M059J (cell line): ENCODE results near the gene BAIAP2. TPM values are rescaled to one million over a fixed set of nuclear protein-coding genes. Genes with fewer than 3 reads are reported as not detected.

ENCODE experiments used
- DNase-seq: peaks from one replicate; pipeline ENCODE4 v3.0.0-alpha.2; 2012; ENCODE audit warnings: low read depth
- total RNA-seq: library from RNA; depleted of rRNA; stranded (reverse); fragments of >200 nt; shearing (Covaris generic); gene quantifications from 2 replicates; pipeline ENCODE4 v1.2.3, GENCODE V29; 2014

The BAIAP2 gene
- total RNA-seq, 1 experiment from 2014 or later, result 21.8 TPM

DNA sequence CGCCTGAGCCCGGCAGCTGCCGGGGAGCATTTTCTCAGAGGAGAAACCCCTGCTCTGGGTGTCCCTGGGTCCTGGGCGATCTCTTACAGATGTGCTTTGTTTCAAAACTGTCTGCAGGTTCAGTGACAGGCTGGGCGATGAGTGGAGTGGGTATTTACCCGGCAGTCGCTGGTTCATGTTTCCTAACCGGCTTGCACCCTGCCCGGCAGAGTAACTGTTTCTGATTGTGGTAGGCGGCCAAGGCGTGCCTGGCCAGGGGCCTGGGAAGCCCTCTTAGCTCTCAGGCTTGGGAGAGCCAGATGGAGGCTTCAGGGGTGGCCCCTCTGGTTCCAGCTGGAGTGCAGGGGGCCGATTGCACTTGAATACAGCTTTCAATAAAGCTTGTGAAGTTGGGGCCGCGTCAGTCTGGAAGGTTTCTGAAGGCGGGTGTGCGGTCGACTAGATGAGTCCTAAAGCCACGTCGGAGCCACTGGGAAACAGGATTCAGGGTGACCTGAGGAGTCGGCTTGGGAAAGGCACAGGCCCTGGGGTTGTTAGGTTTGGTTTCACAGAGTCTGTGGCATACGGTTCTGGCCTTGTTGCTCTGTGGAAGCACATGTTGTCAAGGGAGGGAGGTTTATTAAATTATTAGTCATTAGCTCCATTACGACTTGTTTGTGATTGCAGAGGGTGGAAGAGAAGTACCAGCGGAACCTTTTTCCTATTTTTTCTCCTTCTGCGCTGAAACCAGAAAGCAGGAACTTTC lies 1.4 kb downstream of the BAIAP2 start:
- no peak for DNase-seq

DNA sequence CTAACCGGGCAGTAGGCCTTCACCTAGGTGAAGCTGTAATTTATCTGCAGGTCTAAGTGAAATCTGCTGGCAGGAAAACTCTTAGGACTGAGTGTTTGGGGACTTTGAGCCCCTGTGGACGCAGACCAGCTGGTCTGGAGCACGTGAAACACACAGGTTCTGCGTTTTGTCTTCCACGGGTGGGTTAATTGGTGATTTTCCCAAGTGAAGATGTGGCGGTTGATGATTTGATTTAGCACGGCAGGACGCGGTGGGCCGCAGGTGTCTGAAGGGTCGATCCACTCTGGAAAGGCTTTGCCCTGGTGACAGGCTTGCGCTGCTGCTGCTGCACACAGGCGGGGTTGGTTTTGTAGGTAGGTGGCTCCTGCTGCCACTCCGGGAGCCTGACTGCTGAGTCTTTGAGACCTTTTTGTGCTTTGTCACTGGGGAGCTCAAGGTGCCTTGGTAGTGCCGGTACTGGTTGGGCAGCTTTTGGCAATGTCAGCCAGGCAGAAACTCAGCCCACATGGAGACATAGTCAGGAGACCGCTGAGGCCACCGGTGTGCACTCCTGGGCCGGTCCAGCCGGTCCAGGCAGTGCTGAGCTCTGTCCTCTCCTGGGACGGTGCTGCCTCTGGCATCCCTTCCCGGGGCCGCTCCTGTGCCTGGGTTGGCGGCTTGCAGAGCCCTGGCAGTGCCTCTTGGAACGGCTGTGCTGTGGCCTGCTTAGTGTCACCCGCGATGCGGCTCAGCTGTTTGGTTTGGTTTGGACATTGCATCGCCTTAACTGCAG lies 2.3 kb downstream of the BAIAP2 start:
- DNase-seq, result no peak

DNA sequence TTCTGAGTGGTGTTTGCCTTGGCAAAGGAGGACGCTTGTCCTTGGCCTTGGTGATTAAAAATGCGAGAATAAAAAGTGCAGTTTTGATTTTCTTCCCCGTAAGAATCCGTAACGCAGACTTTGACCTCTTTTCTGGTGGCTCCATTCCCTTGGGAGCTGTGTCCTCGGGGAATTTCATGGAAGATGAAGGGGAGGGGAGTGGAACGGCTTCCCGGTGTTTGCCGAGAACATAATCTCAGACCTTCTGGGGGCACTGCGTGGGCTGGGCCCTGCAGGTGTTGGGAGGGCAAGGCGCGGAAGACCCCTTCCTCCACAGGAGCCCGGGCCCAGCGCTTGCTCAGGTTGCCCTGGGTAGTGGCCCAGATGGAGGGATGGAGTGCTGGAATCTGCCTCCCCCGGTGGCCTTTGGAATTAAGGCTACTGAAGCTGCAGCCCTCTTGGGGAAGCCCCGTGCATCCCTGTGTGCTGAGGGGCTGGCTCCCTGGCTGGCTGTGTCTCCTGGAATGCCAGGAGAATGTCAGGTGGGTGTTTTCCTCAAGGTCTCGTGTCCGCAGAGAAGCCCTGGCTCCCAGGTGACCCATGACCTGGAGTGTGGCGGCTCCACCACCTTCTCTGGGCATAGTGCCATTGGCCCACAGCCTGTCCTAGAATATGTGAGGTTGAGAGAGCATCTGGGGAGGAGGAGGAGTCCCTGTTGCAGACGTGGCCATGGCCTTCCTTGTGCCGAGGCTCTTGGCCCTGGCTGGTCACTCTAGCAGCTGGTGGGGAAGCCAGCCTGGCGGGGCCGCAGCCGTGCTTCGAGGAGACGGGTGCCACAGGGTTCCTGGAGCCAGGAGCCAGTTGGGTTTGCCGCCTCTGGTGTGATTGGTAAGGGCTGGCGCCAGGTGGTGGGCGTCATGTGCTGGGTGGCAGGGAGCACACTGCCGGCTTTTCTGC lies 3.1 kb downstream of the BAIAP2 start:
- DNase-seq, result peak; percentile 53

DNA sequence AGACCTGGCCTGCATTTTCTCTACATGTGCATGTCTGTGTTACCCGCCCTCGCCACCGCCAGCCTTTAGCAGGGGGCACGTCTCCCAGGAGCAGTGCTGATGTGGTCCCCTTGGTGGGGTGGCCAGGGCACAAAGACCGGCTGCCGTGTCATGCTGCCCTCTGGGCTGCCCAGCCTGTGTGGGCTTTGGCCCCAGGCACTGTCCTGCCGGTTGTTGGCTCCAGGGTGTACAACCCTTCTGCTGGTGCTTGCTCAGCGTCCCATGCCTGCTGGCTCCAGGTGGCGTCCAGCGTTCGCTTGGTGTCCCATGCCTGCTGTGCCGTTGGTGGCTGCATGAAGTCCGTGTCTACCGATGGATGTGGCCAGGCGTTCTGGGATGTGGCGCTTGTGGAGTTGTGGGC lies 4.1 kb downstream of the BAIAP2 start:
- DNase-seq, result no peak

DNA sequence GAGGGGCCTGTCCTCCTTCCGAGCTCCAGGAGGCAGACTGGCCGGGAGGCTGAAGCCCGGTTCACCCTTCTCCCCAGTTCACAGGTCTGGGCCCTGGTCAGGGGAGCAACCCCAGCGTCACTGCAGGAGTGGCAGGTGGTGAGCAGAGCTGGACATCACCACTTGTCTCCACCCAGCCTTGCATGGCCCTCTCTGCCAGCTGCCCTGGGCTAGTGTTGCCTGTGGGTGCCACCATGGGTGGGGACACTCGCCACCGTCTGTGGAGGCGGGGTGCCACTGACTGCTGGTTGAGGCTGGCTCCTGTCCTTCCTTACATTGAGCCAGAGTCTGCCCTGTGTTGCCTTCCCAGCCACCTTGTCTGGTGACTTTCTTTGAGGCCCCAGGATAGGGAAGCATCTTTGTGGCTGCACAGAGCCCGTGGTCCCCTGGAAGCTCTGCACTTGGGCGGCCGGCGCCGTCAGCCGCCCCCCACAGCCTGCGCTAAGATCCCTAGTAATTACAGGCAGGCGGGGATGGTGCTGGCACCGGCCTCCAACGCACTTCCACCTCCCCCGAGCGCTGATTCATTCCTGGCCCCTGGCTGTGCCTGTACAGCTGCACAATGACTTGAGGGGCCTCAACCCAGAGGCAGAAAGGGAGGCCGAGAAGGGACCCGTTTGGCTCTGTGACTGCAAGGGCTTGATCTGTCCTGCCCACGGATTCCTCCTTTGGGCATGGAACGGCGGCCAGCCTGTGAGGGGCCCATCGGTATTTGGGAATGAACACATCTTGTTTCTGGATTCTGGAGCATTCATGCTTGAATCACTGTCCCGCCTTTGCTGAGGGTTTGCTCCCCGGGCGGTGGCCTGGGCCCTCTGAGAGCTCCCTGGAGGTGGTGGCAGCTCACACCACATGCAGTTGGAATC lies 5.2 kb downstream of the BAIAP2 start:
- DNase-seq, result peak; percentile 68

DNA sequence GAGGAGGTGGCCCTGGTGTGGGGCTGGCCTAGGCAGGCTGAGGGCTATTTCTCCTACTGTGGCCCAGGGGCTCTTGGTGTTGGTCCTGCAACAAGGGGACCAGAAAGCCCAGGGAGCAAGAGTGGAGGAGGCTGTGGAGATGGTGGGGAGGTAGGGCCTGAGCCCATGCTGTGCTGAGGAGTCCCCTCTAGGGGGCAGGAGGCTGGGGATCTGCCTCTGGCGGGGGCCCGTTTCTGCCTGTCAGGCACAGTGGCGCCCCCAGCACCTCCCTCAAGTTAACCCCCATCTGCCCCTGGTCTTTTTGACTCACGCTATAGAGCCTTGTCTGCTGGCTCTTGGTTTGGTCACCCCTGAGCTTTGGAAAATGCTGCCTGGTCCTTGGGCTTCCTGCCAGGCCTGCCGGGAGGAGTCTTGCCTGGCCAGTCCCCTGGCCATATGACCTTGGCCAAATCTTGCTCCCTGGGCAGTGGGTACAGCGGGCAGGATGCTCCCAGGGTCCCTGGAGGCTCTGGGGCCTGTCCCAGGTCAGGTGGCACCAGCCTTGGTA lies 5.9 kb downstream of the BAIAP2 start:
- DNase-seq, result peak; percentile 44

DNA sequence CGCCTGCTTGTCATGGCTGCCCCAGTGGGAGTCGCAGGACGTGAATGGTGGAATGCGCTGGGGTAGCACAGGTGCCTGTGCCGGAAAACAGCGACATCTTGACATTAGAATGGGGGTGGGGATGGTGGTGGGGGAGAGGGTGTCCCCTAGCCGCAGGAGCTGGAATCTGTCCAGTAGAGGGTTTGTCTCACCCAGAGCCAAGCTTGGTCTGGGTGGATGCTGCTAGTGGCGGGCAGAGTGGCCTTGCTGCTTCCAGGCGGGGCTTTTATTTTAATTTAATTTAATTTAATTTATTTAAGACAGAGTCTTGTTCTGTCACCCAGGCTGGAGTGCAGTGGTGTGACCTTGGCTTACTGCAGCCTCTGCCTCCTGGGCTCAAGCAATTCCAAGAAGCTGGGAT lies 7.7 kb downstream of the BAIAP2 start:
- DNase-seq, result no peak

DNA sequence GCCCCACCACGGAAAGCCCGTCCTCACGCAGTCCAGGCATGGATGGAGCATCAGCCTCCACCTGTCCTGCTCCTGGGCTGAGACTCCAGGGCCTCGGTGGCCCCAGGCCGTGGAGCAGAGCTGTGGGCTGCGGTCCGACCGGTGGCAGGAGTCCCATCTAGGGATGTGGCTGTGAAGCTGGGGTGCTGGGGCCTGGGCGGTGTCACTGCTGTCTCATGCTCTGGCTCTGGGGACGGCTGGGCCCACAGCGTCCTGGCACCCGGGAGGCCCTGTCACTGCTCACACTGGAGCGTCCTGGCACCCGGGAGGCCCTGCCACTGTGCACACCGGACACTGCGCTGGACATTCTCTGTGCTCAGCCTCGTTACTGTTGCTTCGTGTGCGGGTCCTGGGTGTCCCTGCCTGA lies 8.4 kb downstream of the BAIAP2 start:
- DNase-seq, result no peak

DNA sequence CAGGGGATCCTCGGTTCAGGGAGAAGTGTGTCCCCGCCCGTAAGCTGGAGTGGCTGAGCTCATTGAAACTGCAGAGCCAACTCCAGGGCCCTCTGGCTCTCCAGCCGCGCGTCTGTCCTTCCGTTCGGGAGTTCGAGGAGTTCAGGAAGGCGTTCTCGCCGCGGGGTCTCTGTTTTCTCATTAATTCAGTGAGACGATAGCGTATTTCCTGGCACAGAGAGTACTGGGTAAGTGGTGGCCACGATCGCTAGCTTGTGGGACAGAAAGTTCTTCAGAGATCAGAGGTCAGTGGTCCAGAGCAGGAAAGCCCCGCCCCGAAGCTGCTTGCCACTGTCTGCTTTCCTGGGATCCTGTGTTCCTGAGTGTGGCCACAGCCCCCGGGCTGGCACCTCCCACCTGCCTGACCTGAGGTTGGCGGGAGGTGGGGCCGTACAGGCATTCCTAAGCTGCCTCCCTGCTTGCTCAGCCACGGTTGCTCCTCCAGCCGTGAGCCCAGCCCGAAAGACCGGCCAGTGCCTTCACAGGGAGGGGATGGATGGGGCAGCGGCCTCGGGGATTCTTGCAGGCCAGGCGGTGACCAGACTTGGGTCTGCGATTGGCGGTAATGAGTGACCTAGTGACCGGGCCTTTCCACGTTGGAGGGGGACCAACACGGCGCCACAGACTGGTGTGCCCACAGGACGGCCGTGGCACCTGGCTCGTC lies 8.9 kb downstream of the BAIAP2 start:
- peak; percentile 85 for DNase-seq

DNA sequence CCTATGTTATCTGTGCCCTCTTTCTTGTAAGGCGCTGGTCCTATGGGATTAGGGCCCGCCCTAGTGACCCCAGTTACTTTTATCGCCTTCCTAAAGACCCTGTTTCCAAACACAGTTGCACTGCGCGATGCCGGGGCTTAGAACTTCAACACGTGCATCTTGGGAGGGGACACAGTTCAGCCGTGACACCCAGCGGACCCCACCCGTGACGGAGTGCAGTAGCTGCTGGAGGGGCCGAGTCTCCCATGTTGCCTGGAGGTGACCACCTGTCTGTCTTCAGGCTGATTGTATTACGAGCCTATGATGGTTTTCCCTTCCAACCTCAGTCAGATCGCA lies 9.4 kb downstream of the BAIAP2 start:
- DNase-seq, result no peak

DNA sequence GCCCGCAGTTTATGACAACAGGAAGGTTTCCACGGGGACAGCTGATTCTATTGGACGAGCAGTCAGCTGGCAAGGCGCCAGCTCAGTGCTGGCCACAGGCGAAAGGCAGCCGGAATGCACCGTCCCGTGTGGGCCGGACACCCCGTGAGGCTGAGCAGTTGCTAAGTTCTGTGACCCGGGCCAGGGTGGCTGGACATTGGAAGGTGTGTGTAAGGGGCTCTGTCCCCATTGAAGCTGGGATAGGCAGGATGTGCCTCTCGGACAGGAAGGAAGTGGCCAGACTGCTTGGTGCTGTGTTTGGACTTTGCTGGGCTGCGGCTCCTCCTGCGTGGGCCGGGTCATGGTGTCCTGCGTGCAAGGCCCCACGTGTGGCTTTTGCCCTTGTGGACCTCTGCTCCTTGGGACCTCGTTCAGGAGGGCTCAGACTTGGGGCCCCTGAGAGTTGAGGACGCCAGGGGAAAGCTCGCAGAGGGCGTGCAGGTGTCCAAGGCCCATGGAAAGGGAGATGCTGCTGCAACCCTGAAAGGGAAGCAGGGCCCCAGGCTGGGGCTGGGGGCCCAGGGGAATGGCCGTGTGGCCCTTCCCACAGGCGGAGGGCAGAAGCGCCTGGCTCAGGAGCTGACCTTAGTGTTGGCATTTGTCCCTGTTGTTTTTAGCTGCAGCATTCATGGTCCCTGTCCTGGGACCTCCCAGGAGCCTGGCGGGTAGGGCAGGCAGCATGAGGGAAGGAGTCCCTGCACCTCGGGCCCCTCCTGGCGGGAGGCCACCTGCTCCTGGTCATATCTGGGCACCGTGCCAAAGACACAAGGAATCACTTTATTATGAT lies 10.0 kb downstream of the BAIAP2 start:
- DNase-seq, result peak; percentile 81

DNA sequence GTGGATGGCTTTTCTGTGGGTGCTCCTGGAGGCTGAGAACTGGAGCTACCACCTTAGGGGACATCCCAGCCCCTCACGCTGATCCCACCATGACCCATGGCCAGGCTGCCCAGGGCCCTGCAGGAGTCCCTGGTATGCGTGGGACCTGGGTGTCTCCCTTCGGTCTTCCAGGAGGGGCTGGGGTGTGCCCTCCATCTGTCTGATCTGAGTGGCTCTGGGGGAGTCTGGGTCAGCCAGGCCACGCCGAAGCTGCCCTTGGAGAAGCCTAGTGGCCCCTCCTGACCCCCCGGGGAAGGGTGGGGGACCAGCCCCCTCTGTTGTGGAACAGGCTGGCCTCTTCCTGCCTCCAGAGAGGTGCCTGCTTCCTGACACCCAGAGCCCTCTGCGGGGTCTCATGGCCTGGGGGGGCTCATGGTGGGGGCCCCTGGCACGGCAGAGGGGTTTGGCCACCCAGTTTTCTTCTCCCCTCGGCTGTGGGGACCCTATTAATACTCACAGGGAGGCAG lies 10.7 kb downstream of the BAIAP2 start:
- DNase-seq, result no peak

DNA sequence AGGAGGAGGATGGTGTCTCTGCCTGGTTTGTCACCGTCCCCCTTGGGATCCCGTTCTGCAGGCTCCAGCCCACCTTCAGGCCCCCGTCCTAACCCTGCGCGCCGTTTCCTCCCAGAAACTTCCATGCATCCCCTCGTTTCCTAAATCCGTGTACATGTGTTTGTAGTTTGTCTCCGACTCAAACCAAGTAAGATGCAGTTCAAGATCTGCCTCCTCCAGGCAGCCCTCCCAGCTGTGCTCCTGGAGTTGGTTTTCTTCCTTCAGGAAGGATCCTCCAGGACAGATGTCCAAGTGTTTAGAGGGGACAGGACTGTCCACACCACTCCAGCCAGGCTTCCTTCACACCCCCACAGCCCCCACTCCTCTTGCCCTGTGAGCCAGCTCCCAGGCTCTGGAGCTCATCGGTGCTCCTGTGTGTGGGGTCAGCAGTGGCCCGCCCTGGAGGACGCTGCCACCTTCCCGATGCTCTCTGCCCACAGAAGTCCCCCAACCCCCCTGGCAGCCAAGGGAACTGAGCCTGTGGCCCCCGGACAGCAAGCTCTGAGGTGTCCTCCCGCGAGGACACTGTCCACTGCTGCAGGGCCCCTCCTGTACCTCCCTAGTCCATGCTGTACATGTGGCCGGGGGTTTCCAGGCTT lies 11.3 kb downstream of the BAIAP2 start:
- DNase-seq, result no peak

DNA sequence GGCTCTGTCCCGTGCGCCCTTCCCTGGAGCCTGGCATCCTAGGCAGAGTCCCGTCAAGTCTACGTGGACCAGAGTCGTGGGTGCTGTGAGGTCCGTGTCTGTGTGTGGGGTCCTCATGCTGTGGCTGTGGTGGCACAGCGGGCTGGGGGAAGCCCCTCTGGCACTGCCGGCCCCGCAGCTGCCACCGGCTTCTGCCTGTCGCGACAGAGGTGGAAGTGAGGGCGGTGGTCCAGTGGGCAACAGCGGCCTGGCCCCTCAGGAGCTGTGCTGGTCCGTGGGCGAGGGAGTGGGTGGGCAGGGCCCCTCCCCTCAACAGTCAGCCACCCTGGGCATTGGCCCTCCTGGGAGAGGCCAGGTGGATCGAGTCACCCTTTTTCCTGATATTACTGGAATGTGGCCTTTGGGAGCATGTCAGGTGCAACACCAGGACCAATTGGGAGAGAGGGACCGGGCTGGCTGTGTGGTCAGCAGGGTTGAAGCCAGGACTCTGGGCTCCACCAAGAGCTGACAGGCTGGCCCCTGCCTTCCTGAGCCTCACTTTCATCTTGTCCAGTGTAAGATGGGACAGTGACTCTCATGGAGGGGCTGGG lies 11.9 kb downstream of the BAIAP2 start:
- DNase-seq, result no peak

DNA sequence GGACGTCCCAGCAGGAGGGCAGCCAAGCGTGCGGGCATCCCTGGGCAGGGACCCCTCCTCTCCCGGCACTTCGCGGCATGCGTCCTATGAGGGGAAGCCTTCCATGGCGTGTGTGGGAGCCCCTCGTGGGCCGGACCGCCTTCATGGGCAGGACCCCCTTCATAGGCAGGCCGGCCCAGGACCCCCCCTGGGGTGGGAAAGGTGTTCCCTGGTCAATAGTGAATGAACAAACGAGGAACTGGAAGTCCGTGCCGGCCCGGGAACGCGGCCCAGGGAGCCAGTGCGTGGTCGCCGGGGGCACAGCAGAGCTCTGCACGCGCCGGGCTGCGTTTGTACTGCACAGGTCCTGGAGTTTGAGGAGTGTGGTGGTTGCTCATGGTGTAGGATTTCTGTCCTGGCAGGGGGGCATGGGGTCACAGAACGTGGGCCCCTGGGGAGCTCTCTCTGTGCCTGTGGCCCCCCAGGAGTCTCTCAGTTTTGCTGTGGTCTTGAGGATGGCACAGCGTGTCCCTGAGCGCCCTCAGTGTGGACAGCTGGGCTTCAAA lies 13.9 kb downstream of the BAIAP2 start:
- DNase-seq, result no peak

DNA sequence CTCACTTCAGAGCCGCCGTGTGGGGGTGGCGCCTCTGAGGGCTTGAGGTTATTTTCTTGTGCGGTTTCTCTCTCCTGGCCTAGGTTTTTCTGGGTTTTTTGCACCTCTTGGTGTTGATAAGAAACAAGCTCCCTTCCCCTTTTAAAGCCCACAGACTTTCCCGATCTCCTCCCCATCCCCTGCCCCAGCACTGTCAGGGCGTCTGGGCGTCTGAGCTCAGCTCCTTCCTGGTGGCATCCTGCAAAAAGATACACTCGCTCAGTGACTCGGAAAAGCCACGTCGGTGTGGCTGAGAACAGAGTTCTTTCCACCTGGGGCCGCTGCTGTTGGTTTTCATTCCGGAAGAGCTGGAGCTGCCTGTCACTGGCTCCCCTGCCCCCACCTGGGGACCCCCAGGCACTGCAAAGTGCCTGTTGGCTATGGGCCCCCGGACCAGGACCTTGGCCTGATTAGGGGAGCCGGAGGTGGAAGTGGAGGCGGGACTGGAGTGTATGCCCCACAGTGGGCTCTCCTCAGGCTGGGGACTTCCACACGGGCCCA lies 14.5 kb downstream of the BAIAP2 start:
- DNase-seq, result no peak

DNA sequence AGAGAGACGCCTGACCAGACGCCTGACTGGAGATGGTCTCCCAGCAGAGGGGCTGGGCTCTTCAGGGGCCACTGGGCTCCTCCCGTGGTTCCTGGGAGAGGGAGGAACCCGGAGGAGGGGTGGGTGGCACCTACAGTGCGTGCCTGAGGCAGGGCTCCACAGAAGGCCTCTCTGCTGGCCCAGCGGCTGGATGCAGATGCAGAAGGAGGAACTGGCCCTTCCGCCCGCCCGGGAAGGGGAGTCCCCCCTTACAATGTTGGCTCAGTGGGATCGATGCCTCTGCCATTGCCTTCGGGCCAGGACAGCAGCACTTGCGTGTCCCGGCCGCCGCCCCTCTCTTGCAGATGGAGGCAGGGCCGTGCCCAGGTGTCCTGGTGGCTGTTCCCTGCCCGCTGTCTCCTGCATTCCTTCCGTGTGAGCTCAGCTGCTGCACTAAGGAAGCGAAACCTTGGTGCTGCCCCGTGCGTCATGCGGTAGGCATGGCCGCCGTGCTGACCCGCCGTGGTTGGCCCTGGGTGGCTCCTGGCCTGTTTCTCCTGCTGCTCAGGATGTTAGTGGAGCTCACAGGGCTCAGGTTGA lies 15.1 kb downstream of the BAIAP2 start:
- DNase-seq, result peak; percentile 74
